Bronchial epithelial cell (primary cell): Measurements from ENCODE around the gene SYCP2. TPM values are rescaled to one million over a fixed set of nuclear protein-coding genes. Genes with fewer than 3 reads are reported as not detected.

ENCODE experiments used
- DNase-seq: peaks from one replicate; pipeline ENCODE4 v3.0.0-alpha.2; 2010; ENCODE audit warnings: low read depth
- FAIRE-seq: peaks from 2 replicates; lab custom pipeline; 2011; peaks lifted over from hg19 to GRCh38; lab: Jason Lieb, UNC
- H3K27me3 ChIP-seq: 2 replicates; pipeline ENCODE4 v1.5.1; 2011; ENCODE audit warnings: low read length; ENCODE audit not compliant: control insufficient read depth, insufficient read depth
- H3K36me3 ChIP-seq: 2 replicates; pipeline ENCODE4 v1.5.1; 2011; ENCODE audit warnings: low read length; ENCODE audit not compliant: control insufficient read depth, insufficient read depth
- H3K4me3 ChIP-seq: 2 replicates; pipeline ENCODE4 v1.5.1; 2011; ENCODE audit warnings: mild to moderate bottlenecking, low read depth, low read length, control low read depth
- total RNA-seq: library from RNA; depleted of rRNA; stranded (reverse); fragments of >200 nt; gene quantifications from 2 replicates; pipeline ENCODE4 v1.2.1, GENCODE V29; 2014
- TF ChIP-seq, protein P1 (sequence below): IDR thresholded peaks from 2 replicates; pipeline ENCODE4 v1.5.1; 2011; ENCODE audit warnings: mild to moderate bottlenecking, moderate library complexity, low read length, control low read depth, inconsistent platforms; ENCODE audit not compliant: insufficient read depth, severe bottlenecking

Gene SYCP2
- total RNA-seq, 1 donor from 2014 or later = 0.26 TPM

DNA sequence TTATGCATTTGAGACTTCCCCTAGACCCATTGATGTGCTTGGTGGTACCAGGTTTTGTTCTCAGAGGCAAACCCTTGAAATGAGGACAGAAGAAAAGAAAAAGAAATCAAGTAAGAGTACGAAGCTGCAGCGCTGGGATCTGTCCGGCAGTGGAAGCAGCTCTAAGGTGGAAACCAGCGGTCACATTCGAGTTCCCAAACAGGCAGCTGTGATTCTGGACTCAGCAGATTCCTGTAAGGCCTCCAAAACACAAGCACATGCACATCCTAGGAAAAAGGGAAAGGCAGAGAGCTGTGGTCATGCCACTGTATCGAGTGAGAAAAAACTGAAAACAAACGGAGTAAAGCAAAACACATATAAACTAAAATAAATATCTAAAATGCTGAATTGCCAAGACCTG, 11.3 kb upstream of the SYCP2 start:
- H3K4me3 ChIP-seq = no peak overlapping the region
- H3K27me3 ChIP-seq = no peaks in the 10 kb centered on the region
- no peaks in the 10 kb centered on the region for H3K36me3 ChIP-seq
- no peak for DNase-seq
- no peak for FAIRE-seq
- TF ChIP-seq, protein P1, sequence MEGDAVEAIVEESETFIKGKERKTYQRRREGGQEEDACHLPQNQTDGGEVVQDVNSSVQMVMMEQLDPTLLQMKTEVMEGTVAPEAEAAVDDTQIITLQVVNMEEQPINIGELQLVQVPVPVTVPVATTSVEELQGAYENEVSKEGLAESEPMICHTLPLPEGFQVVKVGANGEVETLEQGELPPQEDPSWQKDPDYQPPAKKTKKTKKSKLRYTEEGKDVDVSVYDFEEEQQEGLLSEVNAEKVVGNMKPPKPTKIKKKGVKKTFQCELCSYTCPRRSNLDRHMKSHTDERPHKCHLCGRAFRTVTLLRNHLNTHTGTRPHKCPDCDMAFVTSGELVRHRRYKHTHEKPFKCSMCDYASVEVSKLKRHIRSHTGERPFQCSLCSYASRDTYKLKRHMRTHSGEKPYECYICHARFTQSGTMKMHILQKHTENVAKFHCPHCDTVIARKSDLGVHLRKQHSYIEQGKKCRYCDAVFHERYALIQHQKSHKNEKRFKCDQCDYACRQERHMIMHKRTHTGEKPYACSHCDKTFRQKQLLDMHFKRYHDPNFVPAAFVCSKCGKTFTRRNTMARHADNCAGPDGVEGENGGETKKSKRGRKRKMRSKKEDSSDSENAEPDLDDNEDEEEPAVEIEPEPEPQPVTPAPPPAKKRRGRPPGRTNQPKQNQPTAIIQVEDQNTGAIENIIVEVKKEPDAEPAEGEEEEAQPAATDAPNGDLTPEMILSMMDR = no peak

DNA sequence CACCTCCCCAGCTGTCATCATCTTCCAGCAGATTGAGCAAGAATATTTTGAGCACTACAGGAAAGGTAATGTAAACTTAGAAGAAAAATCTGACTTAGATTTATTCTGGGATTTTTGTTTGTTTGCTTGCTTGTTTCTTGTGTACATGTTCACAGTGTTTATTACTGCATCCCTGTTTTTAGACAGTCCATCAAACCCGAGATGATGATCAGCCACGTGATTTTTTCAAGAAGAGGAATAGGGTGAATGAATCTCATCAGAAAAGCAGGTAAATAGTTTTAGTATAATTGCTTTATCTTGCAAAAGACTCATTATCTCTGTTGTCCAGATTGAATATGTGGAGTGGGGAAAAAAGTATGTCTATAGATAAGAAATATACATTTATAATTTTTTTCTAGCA, 8.8 kb upstream of the SYCP2 start:
- DNase-seq (no peak), FAIRE-seq (no peak)
- H3K4me3 ChIP-seq = no peak overlapping the region
- TF ChIP-seq, protein P1 = no peak
- H3K36me3 ChIP-seq = no peaks in the 10 kb centered on the region
- no peaks in the 10 kb centered on the region for H3K27me3 ChIP-seq

DNA sequence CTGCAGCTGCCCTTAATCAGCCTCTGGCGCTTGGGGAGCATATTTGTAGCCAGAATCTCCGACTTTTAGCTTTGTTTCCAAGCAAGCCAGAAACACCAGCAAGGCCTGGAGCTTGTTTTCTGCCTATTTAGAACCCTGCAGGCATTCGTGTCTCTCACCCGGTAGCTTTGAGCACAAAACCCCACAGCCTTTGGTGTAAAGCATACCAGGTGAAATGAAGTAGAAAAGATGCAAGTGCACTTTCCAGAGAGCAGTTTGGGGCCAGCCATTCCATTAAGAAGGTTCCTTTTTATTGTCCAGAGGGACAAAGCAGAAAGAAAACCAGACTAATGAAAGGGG, 7.5 kb upstream of the SYCP2 start:
- Histone ChIP-seq H3K27me3 (no peaks in the 10 kb centered on the region), H3K4me3 (peak overlapping the region; percentile 81), H3K36me3 (no peaks in the 10 kb centered on the region)
- FAIRE-seq (no peak), DNase-seq (no peak)
- TF ChIP-seq, protein P1 = no peak

DNA sequence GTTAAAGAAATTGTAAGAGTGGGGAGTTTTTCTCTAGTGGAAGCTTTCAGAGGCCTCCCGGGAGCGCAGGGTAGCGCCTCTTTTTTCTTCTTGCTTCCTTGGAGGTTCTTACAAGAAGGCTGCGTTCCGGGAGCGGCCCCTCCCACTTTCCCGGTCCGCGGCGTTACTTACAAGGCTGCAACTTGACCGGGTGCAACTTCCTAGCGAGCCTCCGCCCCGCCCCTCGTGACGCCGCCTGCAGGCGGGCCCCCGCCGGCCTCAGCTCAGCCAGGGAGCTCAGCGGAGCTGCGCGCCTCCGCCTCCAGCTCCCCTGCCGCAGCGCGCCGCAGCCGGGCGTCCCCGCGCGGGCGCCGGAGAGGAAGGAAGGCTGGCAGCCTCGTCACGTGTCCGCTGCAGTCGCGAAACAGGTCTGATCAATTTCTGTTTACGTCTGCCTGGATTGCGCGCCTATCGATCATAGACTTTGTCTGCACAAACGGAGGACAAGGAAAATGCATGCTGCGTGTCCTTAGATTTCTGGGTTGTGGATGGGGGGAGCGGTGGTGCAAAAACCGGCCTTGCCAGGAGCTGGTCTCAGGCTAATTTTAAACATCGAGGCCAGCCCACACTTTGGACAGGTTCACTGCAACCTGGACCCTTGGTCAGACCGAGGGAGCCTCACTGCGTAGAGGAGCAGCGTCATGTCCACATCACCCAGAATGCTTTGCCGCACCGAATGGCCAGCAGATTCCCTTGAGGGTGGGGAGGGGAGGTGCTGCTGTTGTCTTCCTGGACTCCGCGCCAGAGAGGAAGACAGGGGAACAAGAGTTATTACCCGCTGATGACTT, 6.9 kb upstream of the SYCP2 start, which contains the start of the genes FAM217B and PPP1R3D:
TSS of gene FAM217B (plus strand) at position 261 of the 827 bp plus-strand sequence. CDS start 3,555 bp downstream, outside the sequence.
TSS of gene PPP1R3D (minus strand) at position 177 of the 827 bp plus-strand sequence. CDS start 374 bp downstream, outside the sequence.
- TF ChIP-seq, protein P1 = peak; percentile 12
- no peak for FAIRE-seq
- peak; percentile 88 for DNase-seq
- H3K36me3 ChIP-seq = no peaks in the 10 kb centered on the region
- no peaks in the 10 kb centered on the region for H3K27me3 ChIP-seq
- peak within 1 kb of the TSS; percentile 81 for H3K4me3 ChIP-seq

DNA sequence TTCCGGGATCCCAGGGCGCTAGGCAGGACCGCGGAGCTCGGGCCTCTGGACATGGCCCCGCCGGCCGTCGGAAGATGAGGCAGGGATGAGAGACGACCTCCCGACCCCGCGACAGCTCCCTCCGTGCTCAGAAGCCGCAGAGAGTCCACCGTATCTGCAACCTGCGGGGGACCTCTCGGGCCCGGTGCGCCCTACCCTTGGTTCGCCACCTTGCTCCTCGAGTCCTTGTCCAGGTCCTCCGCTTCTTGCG, 6.4 kb upstream of the SYCP2 start:
- peak overlapping the region; percentile 81 for H3K4me3 ChIP-seq
- TF ChIP-seq, protein P1 = no peak

More for the DNA sequence above, 6.4 kb upstream of the SYCP2 start:
- DNase-seq (no peak), FAIRE-seq (no peak)
- Histone ChIP-seq H3K36me3 (no peaks in the 10 kb centered on the region), H3K27me3 (no peaks in the 10 kb centered on the region)
